ENCODE results near the gene RPL27A.
"Not testable (repeated sequence)": the region's sequence is repeated elsewhere in the genome, so short reads cannot be mapped to it uniquely, and the experiment has no call there.

RPL27A gene

DNA sequence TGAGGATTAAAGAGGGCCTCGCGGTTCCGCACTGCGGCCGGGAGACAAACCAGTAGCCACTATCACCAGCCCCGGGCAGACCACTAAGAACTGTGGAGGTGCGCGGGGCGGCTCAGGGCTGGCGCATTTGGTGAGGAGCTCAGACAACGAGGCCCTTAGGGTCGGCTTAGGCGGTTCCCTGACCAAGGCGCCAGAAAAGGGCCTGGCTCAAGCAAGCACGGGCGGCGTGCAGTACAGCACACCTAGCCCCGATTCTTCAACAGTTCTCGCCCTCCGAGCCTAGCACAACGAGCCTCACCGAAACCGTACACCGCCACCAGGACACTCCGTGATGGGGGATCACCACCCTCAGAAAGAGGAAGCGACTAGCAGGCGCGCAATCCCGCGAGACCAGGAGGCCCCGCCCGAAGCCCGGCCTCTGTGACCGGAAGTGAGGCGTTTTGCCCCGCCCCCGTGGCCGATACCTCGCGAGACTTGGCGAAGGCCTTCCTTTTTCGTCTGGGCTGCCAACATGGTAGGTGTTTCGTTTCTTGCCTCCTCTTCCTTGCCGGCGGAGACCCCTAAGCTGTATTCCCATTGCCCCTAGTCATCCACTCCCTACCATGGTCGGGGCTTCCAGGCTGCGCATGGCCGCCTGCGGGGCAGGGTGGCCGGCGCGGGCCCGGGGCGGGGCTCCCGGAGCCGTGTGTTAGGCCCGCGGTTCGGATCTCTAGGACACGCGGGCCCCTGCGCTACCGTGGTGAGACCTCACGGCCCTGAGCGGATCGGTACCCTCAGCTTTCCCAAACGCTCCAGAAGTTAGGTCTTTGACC lies at the start of gene RPL27A, which contains the start of gene TRIM66:
Gene RPL27A (plus strand): TSS at position 490 of the 812 bp plus-strand sequence. CDS start 22 bp downstream, at position 512.
Gene TRIM66 (minus strand): TSS at position 363 of the 812 bp plus-strand sequence. CDS start 10,391 bp downstream, outside the sequence.
- FAIRE-seq = peak; percentile 49
- DNase-seq (ENCODE audit: low spot score) = peak; percentile 83

DNA sequence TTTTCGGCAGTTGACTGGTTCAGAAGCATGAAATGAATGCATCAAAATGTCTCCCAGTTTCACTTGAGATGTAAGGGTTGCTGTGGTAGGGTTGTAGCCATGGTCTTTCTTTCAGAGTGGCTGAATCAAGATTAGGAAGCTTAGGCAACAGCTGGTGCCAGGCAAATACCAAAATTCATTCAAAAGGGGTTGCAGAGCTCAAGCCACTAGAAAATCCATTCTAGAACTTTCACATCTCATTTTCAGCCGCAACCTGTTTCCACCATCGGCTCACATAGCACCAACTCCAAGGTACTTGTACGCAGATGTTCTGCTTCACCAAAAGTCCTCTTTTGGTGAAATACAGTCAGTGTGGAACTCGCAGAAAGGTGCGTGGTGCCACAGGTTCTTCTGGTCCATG lies 48.1 kb upstream of the RPL27A start:
- FAIRE-seq (no peak), DNase-seq (ENCODE audit: low spot score) (no peak)

DNA sequence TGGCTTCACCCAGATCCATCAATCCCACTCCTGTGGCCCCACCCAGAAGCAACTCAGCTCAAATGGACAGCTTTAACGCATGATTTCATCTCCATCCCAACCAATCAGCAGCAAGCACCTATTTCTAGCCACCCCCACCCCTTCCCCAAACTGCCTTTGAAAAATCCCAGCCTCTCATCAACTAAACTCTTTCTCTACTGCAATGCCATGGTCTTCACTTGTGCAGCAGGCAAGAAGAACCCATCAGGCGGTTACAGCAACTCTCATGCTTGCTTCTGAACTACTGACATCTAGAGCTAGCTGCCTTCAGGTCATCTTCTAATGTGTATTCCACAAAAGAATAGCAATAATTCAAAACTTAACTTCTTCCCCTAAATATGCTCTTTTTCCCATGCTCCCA lies 46.5 kb upstream of the RPL27A start:
- no peak for DNase-seq (ENCODE audit: low spot score)
- no peak for FAIRE-seq

GRCh38 chr11:8638300-8638699 lies 44.3 kb upstream of the RPL27A start:
- no peak for FAIRE-seq
- DNase-seq (ENCODE audit: low spot score) = no peak

GRCh38 chr11:8639655-8640054 lies 42.9 kb upstream of the RPL27A start:
- FAIRE-seq (no peak), DNase-seq (ENCODE audit: low spot score) (no peak)

- DNase-seq (ENCODE audit: low spot score) = no peak
- no peak for FAIRE-seq
Measured at GRCh38 chr11:8640267-8640906, 42.2 kb upstream of the RPL27A start.

DNA sequence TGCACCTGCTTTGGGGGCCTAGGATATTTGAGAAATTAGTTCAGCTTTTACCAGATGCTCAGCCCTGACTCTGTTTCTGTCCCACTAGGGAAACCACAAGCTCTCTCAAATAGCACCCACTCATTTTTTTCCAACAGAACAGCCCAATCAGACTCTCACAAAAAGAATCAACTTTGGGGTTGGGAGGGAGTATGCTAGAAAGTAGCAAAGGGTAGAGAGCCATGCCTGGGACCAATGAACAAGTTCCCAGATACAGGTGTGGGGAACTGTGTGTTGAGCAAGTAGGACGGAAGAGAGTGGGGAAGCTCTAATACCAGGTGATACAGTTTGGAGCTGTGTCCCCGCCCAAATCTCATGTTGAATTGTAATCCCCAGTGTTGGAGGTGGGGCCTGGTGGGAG lies 41.3 kb upstream of the RPL27A start:
- no peak for FAIRE-seq
- no peak for DNase-seq (ENCODE audit: low spot score)

DNA sequence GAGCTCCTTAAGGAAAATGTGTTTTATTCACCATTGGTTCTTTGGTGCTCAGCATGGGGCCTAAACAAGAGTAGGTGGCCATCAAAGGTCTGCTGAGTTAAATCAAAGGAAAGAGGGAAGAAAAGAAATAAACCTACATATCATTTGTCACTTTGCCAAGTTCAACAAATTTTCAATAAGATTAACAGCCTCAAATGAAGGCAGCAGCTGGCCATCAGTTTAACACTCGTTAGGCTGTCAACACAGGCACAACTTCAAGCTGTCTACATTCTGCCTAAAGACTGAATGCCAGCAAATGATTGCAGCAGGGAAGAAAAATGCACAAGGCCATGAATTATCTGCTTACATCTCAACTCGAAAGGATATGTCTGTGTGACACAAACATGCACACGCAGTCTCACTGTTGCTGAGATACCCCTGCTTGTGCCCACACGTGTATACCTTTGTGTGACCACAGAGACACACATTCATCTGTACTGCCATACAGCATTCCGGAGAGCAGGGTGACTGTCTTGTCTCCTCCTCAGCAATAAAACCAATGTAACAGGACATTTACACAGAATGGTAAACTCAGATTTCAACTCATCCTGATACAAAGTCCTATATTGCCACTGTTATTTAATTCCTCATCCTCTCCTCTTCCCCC lies 40.3 kb upstream of the RPL27A start:
- no peak for DNase-seq (ENCODE audit: low spot score)
- FAIRE-seq = no peak

DNA sequence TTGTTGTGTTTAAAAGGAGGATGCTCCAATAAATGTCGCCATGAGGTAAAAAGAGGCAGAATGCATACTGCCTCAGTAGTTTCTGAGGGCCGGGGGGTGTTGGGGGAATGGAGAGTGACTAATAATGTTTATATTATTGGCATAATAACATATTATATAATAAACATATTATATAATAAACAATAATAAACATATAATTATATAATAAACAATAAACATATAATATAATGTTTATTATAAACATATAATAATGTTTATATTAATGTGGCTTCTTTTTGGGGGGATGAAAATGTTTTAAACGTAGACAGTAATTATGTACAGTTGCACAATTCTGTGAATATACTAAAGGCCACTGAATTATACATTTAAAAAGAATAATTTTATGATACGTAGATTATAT lies 35.7 kb upstream of the RPL27A start:
- FAIRE-seq (peak; percentile 8), DNase-seq (ENCODE audit: low spot score) (no peak)

- peak; percentile 33 for FAIRE-seq
Measured at GRCh38 chr11:8649361-8649760, 33.2 kb upstream of the RPL27A start.

DNA sequence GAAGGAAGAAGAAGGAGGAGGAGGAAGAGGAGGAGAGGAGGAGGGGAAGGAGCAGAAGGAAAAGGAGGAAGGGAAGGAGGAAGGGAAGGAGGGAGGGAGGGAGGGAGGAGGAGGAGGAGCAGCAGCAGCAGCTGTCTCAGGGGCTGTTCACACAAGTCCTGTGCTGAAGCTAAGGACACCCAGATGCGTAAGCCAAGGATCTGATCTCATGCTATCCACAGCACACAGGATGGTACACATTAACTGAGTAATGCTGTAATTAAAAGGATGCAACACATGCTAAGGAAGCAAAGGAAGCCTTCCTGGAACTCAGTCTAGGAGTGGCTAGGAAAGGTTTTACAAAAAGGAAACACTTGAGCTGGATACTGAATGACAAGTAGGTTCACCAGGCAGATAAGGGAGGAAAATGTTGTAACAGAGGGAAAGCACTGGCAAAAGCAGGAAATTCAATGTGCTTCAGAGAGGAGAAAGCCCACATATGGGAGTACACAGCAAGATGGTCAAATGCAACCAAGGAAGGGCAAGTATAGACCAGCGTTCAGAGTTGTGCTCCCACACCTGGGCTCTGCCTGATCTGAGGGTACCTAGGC lies 32.1 kb upstream of the RPL27A start:
- FAIRE-seq = no peak
- no peak for DNase-seq (ENCODE audit: low spot score)

More at GRCh38 chr11:8649361-8649760, 33.2 kb upstream of the RPL27A start:
- DNase-seq (ENCODE audit: low spot score) = peak; percentile 7

DNA sequence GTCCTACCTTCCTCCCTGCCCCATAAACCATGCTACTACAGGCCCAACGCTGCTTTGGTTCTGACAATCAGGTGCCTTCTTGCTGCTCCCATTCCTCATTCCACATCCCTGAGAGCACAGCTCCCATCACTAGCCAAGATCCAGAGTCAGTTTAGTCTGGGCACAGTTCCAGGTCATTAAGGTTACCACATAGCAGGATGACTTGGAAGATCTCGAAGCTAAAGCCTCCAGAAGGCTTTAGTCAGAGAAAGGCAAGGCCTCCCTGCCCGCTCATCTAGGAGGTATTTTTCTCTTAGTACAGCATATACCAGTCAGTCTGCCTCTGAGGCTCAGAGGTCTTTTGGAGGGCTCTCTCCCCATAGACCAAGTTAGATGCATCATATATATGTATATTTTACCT lies 30.5 kb upstream of the RPL27A start:
- DNase-seq (ENCODE audit: low spot score) = peak; percentile 84
- FAIRE-seq = peak; percentile 85

- FAIRE-seq (no peak), DNase-seq (ENCODE audit: low spot score) (no peak)
Measured at GRCh38 chr11:8654503-8654902, 28.1 kb upstream of the RPL27A start.

DNA sequence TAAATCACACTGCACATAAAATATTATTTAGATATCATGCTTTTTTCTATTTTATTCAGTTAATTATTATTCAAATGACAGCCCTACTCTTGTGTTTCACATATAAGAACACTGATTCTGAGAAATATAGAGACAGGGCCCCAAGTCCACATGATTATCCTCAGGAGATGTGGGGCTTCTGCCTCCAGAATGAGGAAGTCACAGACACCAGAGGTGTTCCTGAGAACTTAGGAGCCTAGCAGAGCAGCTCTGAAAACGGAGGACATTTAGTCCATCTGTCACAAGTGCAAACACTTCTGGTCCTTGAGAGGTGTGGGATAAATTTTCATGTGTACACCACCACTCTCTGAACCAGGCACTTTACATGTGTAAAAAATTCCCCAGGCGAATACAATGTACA lies 26.3 kb upstream of the RPL27A start:
- no peak for DNase-seq (ENCODE audit: low spot score)
- no peak for FAIRE-seq

GRCh38 chr11:8658321-8659057 lies 24.1 kb upstream of the RPL27A start:
- FAIRE-seq (no peak), DNase-seq (ENCODE audit: low spot score) (no peak)

DNA sequence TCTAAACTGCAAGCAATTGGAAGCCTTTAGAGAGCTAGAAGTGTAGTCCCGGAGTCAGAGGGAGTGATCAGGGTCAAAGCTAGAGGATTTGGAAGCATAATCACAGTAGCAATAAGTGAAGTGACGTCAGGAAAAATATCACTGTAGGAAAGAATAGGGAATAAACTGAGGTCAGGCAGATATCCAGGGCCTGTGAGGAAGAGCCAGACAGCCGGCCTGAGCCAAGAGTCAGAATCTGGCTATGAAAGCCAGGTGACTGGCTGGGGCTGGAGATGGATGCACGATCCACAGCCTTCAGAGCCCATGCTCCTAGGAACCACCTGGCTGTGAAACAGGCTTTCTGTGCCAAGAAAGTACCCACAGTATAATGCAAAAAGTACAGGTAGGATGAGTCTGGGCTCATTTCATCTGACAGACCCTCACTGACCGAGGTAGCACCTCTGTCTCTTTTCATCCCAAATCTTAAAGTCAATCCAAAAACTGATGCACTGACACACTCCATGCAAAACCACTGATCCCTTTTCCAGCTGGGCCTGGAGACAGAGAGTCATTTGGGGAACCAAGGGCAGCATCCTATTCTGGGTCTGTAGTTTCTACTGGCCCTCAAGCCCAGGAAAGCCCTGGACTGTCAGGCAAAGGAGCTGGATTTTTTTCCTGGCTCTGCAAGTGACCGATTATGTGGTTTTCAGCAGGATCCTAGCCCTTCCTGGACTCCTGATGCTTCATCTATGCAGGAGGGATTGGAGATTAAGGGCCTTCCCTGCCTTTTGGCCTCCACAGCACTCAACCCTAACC lies 21.4 kb upstream of the RPL27A start:
- DNase-seq (ENCODE audit: low spot score) = no peak
- FAIRE-seq = no peak

DNA sequence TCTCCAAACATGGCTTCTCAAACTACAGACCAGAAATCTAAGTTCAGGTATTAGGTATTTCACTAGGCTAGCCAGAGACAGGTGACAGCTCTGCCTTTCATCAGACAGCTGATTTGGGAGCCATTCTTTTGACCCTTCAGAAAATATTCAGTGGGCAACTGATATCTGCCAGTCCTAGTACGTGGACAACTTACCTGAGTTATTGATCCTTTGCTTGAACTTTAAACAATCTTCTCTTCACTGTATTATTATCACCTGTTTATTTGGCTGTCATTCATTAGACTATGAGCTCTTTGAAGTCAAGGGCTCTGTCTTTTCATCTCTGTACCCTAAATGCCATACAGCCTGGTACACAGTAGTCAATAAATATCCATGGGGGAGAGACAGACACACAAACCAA lies 17.4 kb upstream of the RPL27A start:
- FAIRE-seq = no peak

GRCh38 chr11:8670081-8670480 lies 12.5 kb upstream of the RPL27A start:
- FAIRE-seq; DNase-seq (ENCODE audit: low spot score): not testable (repeated sequence)

More for the DNA sequence above, 17.4 kb upstream of the RPL27A start:
- DNase-seq (ENCODE audit: low spot score) = no peak

DNA sequence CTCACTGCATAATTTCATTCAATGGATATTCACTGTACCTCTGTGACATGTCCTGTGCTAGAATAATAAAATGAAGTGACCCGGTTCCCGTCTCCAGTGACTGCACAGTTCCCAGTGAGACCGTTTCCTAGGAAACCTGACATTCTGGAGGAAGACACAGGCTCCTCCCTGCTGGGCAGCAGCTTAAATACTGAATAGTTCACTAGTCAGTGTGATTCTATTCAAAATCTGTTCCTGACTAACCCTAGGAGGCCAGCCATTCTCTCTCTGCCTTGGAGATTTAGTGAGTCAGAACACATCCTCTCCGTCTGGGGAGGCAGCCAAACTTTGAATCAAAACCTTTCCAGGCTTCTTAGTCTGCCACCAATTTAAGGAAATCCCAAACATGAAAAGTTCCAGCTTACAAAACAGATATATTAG lies 11.4 kb upstream of the RPL27A start:
- DNase-seq (ENCODE audit: low spot score) (peak; percentile 93), FAIRE-seq (peak; percentile 94)

DNA sequence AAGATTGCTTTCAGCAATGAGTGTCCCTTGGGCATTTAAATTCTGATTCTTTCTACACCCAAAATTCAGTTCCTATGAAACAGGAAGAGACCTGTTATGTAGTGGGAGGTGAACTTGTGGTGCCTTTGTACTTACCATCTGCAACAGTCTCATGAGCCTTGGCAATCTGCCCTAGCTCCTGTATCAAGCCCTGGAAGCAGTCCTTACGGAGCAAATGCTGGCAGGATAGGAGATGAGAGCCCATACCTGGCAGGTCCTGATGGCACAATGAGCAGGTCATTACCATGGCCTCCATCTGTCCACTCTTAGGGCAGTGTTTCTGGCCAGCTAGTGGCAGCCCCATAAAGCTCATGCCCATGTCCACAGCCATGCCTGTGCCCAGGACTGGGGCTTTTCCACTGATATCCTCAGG lies 10.9 kb upstream of the RPL27A start:
- FAIRE-seq = no peak
- DNase-seq (ENCODE audit: low spot score) = peak; percentile 73
